Measurements from ENCODE around the gene SIK3.
A peak's percentile ranks its signal among the peaks of the same experiment; 100 is the strongest.

GRCh38 chr11:116838321-116839084, 259.7 kb downstream of the SIK3 start:
- TF ChIP-seq POLR2A (IDR thresholded peaks at IDR 0.05): peak in 1 of 2 donors; percentile 45
- TF ChIP-seq CTCF (IDR thresholded peaks at IDR 0.05): no peak
